ENCODE data around the gene CASKIN1.

DNA sequence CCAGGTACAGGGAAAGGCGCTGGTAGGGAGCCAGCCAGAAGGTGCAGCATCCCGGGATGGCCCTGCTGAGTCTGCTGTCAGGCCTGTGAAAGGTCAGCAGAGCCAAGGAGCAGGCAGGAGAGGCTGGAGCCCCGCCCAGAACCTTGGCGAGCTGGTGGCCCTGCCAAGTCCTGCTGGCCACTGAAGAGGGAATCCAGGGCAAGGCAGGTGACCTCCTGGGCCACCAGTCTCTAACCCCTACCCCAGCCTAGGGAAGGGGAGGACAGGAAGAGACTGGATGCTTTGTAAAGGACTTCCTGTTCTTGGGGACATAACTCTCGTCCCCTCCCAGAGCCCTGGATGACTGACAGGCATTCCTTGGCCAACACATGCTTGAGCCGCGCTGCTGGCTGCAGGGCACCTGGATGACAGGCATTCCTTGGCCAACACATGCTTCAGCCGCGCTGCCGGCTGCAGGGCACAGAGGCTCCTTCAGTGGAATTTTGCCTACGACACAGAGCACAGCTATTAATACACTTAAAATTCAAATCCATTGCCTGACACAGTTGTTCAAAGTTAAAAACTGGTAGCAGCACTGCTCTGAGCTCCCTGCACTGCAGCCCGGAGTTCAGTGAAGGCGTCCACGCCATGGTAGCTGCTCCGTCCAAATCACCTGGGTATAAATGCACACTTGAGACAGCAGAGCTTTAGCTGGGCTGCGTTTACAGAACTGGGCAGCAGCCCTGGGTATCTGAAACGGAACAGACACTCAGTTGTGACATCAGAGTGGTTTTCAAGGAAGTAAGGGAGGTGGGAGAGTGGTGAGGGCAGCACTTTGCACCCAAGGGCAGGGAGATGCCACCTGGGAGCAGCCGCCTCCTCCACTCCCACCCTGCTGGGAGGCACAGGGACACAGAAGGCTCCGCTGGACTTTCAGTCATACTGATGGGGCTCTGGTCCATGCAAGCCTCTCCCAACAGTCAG lies 16.2 kb upstream of the CASKIN1 start:
- TF ChIP-seq, protein P1, sequence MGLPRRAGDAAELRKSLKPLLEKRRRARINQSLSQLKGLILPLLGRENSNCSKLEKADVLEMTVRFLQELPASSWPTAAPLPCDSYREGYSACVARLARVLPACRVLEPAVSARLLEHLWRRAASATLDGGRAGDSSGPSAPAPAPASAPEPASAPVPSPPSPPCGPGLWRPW (IDR thresholded peaks at IDR 0.05) = no peak
- TF ChIP-seq POLR2A (IDR thresholded peaks at IDR 0.05; ENCODE audit: low read length) (no peak), KDM1A (IDR thresholded peaks at IDR 0.05; ENCODE audit: low read depth) (no peak), FOSL2 (IDR thresholded peaks at IDR 0.05) (no peak), FOSL2 (CRISPR knock-in tag; IDR thresholded peaks at IDR 0.05) (no peak), EP300 (IDR thresholded peaks at IDR 0.05) (no peak), SMC3 (IDR thresholded peaks at IDR 0.05) (no peak), KDM5A (IDR thresholded peaks at IDR 0.05) (no peak), POLR2AphosphoS2 (conservative IDR thresholded peaks at IDR 0.05; ENCODE audit: low read length) (no peak), HOXB5 (CRISPR knock-in tag; IDR thresholded peaks at IDR 0.05) (no peak)
- TF ChIP-seq, protein P2, sequence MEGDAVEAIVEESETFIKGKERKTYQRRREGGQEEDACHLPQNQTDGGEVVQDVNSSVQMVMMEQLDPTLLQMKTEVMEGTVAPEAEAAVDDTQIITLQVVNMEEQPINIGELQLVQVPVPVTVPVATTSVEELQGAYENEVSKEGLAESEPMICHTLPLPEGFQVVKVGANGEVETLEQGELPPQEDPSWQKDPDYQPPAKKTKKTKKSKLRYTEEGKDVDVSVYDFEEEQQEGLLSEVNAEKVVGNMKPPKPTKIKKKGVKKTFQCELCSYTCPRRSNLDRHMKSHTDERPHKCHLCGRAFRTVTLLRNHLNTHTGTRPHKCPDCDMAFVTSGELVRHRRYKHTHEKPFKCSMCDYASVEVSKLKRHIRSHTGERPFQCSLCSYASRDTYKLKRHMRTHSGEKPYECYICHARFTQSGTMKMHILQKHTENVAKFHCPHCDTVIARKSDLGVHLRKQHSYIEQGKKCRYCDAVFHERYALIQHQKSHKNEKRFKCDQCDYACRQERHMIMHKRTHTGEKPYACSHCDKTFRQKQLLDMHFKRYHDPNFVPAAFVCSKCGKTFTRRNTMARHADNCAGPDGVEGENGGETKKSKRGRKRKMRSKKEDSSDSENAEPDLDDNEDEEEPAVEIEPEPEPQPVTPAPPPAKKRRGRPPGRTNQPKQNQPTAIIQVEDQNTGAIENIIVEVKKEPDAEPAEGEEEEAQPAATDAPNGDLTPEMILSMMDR (IDR thresholded peaks at IDR 0.05) = no peak
- TF ChIP-seq, protein P3, sequence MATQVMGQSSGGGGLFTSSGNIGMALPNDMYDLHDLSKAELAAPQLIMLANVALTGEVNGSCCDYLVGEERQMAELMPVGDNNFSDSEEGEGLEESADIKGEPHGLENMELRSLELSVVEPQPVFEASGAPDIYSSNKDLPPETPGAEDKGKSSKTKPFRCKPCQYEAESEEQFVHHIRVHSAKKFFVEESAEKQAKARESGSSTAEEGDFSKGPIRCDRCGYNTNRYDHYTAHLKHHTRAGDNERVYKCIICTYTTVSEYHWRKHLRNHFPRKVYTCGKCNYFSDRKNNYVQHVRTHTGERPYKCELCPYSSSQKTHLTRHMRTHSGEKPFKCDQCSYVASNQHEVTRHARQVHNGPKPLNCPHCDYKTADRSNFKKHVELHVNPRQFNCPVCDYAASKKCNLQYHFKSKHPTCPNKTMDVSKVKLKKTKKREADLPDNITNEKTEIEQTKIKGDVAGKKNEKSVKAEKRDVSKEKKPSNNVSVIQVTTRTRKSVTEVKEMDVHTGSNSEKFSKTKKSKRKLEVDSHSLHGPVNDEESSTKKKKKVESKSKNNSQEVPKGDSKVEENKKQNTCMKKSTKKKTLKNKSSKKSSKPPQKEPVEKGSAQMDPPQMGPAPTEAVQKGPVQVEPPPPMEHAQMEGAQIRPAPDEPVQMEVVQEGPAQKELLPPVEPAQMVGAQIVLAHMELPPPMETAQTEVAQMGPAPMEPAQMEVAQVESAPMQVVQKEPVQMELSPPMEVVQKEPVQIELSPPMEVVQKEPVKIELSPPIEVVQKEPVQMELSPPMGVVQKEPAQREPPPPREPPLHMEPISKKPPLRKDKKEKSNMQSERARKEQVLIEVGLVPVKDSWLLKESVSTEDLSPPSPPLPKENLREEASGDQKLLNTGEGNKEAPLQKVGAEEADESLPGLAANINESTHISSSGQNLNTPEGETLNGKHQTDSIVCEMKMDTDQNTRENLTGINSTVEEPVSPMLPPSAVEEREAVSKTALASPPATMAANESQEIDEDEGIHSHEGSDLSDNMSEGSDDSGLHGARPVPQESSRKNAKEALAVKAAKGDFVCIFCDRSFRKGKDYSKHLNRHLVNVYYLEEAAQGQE (IDR thresholded peaks at IDR 0.05) = no peak
- TF ChIP-seq, protein P4, sequence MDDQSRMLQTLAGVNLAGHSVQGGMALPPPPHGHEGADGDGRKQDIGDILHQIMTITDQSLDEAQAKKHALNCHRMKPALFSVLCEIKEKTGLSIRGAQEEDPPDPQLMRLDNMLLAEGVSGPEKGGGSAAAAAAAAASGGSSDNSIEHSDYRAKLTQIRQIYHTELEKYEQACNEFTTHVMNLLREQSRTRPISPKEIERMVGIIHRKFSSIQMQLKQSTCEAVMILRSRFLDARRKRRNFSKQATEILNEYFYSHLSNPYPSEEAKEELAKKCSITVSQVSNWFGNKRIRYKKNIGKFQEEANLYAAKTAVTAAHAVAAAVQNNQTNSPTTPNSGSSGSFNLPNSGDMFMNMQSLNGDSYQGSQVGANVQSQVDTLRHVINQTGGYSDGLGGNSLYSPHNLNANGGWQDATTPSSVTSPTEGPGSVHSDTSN (IDR thresholded peaks at IDR 0.05) = no peak
- TF ChIP-seq, protein P5, sequence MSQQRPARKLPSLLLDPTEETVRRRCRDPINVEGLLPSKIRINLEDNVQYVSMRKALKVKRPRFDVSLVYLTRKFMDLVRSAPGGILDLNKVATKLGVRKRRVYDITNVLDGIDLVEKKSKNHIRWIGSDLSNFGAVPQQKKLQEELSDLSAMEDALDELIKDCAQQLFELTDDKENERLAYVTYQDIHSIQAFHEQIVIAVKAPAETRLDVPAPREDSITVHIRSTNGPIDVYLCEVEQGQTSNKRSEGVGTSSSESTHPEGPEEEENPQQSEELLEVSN (IDR thresholded peaks at IDR 0.05; ENCODE audit: borderline replicate concordance, low read depth) = no peak
